ENCODE data around the gene TTC19.

TTC19 gene

GRCh38 chr17:16005636-16006035 is 6.0 kb downstream of the TTC19 start:
- no peak overlapping the region for H3K4me2 ChIP-seq (ENCODE audit: low read length)
- H3K36me3 ChIP-seq (replicated peaks; ENCODE audit: low read depth, low read length) = peaks cover 31% of the 10 kb centered on the region
- no peak for TF ChIP-seq CTCF (IDR thresholded peaks at IDR 0.05; ENCODE audit: low read depth, low read length)
- no peak for TF ChIP-seq EZH2phosphoT487 (IDR thresholded peaks at IDR 0.05; ENCODE audit: low read depth)
- no peak overlapping the region for H3K9ac ChIP-seq (ENCODE audit: low read length)
- H4K20me1 ChIP-seq (ENCODE audit: insufficient read depth, low read length) = peaks cover 6% of the 10 kb centered on the region
- H3K27me3 ChIP-seq (ENCODE audit: low read depth, low read length) = no peaks in the 10 kb centered on the region
- no peak overlapping the region for H3K27ac ChIP-seq (ENCODE audit: low read length)
- H3K79me2 ChIP-seq (ENCODE audit: low read length) = peaks cover 20% of the 10 kb centered on the region
- H2AFZ ChIP-seq (ENCODE audit: low read depth, low read length) = no peak overlapping the region
- H3K4me3 ChIP-seq (ENCODE audit: low read length) = no peak overlapping the region
- H3K4me1 ChIP-seq (ENCODE audit: low read length) = peaks cover 6% of the 10 kb centered on the region
- 0 out of 2 replicates have a peak, but pooled peaks cover 3% of the 10 kb centered on the region for H3K9me3 ChIP-seq (ENCODE audit: insufficient read depth, low read length)

GRCh38 chr17:16007439-16007838 is 7.8 kb downstream of the TTC19 start:
- Histone ChIP-seq H3K27ac (ENCODE audit: low read length) (no peak overlapping the region), H4K20me1 (ENCODE audit: insufficient read depth, low read length) (no peaks in the 10 kb centered on the region; the same call in 1 of the 2 replicates), H3K79me2 (ENCODE audit: low read length) (peaks cover 1% of the 10 kb centered on the region; the same call in 1 of the 2 replicates), H3K4me2 (ENCODE audit: low read length) (no peak overlapping the region), H2AFZ (ENCODE audit: low read depth, low read length) (no peak overlapping the region), H3K4me3 (ENCODE audit: low read length) (no peak overlapping the region), H3K9ac (ENCODE audit: low read length) (no peak overlapping the region), H3K4me1 (ENCODE audit: low read length) (no peaks in the 10 kb centered on the region), H3K27me3 (ENCODE audit: low read depth, low read length) (no peaks in the 10 kb centered on the region), H3K36me3 (replicated peaks; ENCODE audit: low read depth, low read length) (peaks cover 17% of the 10 kb centered on the region), H3K9me3 (ENCODE audit: insufficient read depth, low read length) (no peaks in the 10 kb centered on the region)
- TF ChIP-seq CTCF (IDR thresholded peaks at IDR 0.05; ENCODE audit: low read depth, low read length) (no peak), EZH2phosphoT487 (IDR thresholded peaks at IDR 0.05; ENCODE audit: low read depth) (no peak)

GRCh38 chr17:16013943-16014407 is 14.4 kb downstream of the TTC19 start:
- no peaks in the 10 kb centered on the region for H3K9me3 ChIP-seq (ENCODE audit: insufficient read depth, low read length)
- peaks cover 16% of the 10 kb centered on the region for H3K36me3 ChIP-seq (replicated peaks; ENCODE audit: low read depth, low read length)
- no peak overlapping the region for H3K4me3 ChIP-seq (ENCODE audit: low read length)
- no peaks in the 10 kb centered on the region for H3K27me3 ChIP-seq (ENCODE audit: low read depth, low read length)
- no peak overlapping the region for H3K4me2 ChIP-seq (ENCODE audit: low read length)
- H2AFZ ChIP-seq (ENCODE audit: low read depth, low read length) = no peak overlapping the region
- no peak overlapping the region for H3K9ac ChIP-seq (ENCODE audit: low read length)
- no peaks in the 10 kb centered on the region for H3K4me1 ChIP-seq (ENCODE audit: low read length)
- H3K79me2 ChIP-seq (ENCODE audit: low read length) = no peaks in the 10 kb centered on the region; the same call in 1 of the 2 replicates
- H4K20me1 ChIP-seq (ENCODE audit: insufficient read depth, low read length) = no peaks in the 10 kb centered on the region
- no peak overlapping the region for H3K27ac ChIP-seq (ENCODE audit: low read length)
- no peak for TF ChIP-seq CTCF (IDR thresholded peaks at IDR 0.05; ENCODE audit: low read depth, low read length)

- Histone ChIP-seq H3K9ac (ENCODE audit: low read length) (no peak overlapping the region), H4K20me1 (ENCODE audit: insufficient read depth, low read length) (no peaks in the 10 kb centered on the region), H2AFZ (ENCODE audit: low read depth, low read length) (no peak overlapping the region), H3K4me3 (ENCODE audit: low read length) (no peak overlapping the region), H3K27ac (ENCODE audit: low read length) (no peak overlapping the region), H3K4me1 (ENCODE audit: low read length) (no peaks in the 10 kb centered on the region), H3K79me2 (ENCODE audit: low read length) (peaks cover 4% of the 10 kb centered on the region), H3K4me2 (ENCODE audit: low read length) (no peak overlapping the region), H3K27me3 (ENCODE audit: low read depth, low read length) (no peaks in the 10 kb centered on the region), H3K36me3 (replicated peaks; ENCODE audit: low read depth, low read length) (peaks cover 15% of the 10 kb centered on the region), H3K9me3 (ENCODE audit: insufficient read depth, low read length) (no peaks in the 10 kb centered on the region)
- TF ChIP-seq EZH2phosphoT487 (IDR thresholded peaks at IDR 0.05; ENCODE audit: low read depth) (no peak), CTCF (IDR thresholded peaks at IDR 0.05; ENCODE audit: low read depth, low read length) (no peak)
Measured at GRCh38 chr17:16019347-16019746, 19.7 kb downstream of the TTC19 start.

Data from OCI-LY3 (cell line).